GM18502 (cell line): ENCODE results near the gene ZNF79.

ENCODE experiments used
- ATAC-seq: cut with Tn5 transposase; IDR thresholded peaks from one replicate; pipeline ENCODE4 v1.9.1; 2021; ENCODE audit warnings: mild to moderate bottlenecking; ENCODE audit not compliant: unreplicated experiment, poor library complexity

Gene ZNF79

GRCh38 chr9:127423934-127424675, at the start of gene ZNF79:
Gene ZNF79 (plus strand): TSS chr9:127424382. CDS start chr9:127424788, 406 bp downstream.
- peak; percentile 86 for ATAC-seq

GRCh38 chr9:127380479-127380878, 43.7 kb upstream of the ZNF79 start:
- no peak for ATAC-seq

GRCh38 chr9:127382541-127382940, 41.6 kb upstream of the ZNF79 start:
- ATAC-seq: no peak

- no peak for ATAC-seq
These were observed 40.0 kb upstream of the ZNF79 start for GRCh38 chr9:127384016-127384730.

GRCh38 chr9:127384901-127385300, 39.3 kb upstream of the ZNF79 start:
- no peak for ATAC-seq

GRCh38 chr9:127386249-127386648, 37.9 kb upstream of the ZNF79 start:
- ATAC-seq: no peak

GRCh38 chr9:127386981-127387380, 37.2 kb upstream of the ZNF79 start:
- ATAC-seq: no peak

GRCh38 chr9:127388037-127388855, 35.9 kb upstream of the ZNF79 start:
- peak; percentile 79 for ATAC-seq

- no peak for ATAC-seq
These were observed 35.3 kb upstream of the ZNF79 start for GRCh38 chr9:127388856-127389238.

GRCh38 chr9:127389381-127390247, 34.6 kb upstream of the ZNF79 start:
- no peak for ATAC-seq

GRCh38 chr9:127390248-127390545, 34.0 kb upstream of the ZNF79 start:
- no peak for ATAC-seq

- ATAC-seq: no peak
These were observed 33.6 kb upstream of the ZNF79 start for GRCh38 chr9:127390563-127390962.

GRCh38 chr9:127392166-127392565, 32.0 kb upstream of the ZNF79 start:
- ATAC-seq: no peak

GRCh38 chr9:127392976-127393375, 31.2 kb upstream of the ZNF79 start:
- no peak for ATAC-seq

- ATAC-seq: no peak
These were observed 30.5 kb upstream of the ZNF79 start for GRCh38 chr9:127393645-127394044.

GRCh38 chr9:127395497-127396252, 28.5 kb upstream of the ZNF79 start:
- no peak for ATAC-seq

GRCh38 chr9:127396253-127396807, 27.9 kb upstream of the ZNF79 start:
- ATAC-seq: no peak

GRCh38 chr9:127396808-127397645, 27.2 kb upstream of the ZNF79 start, which contains the start of gene SLC2A8:
Gene SLC2A8 (plus strand): TSS chr9:127397169. CDS start chr9:127397231, 62 bp downstream.
- ATAC-seq: peak; percentile 95
